Measurements from ENCODE around the gene ACOX3. TPM values are rescaled to one million over a fixed set of nuclear protein-coding genes. Genes with fewer than 3 reads are reported as not detected.
"Not testable (repeated sequence)": the region's sequence is repeated elsewhere in the genome, so short reads cannot be mapped to it uniquely, and the experiment has no call there.

ACOX3 gene
- total and polyA plus RNA-seq, 4 donors = 11.4 to 24.6 (median 13.6) TPM

DNA sequence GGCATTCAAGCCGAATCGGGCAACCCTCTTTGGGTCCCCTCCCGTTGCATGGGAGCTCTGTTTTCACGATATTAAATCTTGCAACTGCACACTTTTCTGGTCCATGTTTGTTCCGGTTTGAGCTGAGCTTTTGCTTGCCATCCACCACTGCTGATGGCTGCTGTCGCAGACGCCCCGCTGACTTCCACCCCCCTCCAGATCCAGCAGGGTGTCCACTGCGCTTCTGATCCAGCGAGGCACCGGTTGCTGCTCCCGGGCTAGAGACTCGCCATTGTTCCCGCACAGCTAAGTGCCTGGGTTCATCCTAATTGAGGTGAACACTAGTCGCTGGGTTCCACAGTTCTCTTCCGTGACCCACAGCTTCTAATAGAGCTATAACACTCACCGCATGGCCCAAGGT is 13.3 kb downstream of the ACOX3 start:
- Histone ChIP-seq H3K27me3 (ENCODE audit: control insufficient read depth in 4 of 4, insufficient read depth in 4 of 4, low read length in 3 of 4) (no peaks in the 10 kb centered on the region), H3K4me1 (ENCODE audit: control insufficient read depth in 4 of 4, insufficient read depth in 4 of 4, low read length in 3 of 4) (peaks cover 8 to 37% (median 26%) of the 10 kb centered on the region in 4 donors), H3K9me3 (ENCODE audit: control insufficient read depth in 4 of 4, low read length in 3 of 4) (no peaks in the 10 kb centered on the region), H3K27ac (ENCODE audit: low read depth in 1 of 2, low read length in 2 of 2) (peak overlapping the region in 1 of 2 donors; percentile 96), H3K36me3 (ENCODE audit: control insufficient read depth in 4 of 4, insufficient read depth in 3 of 4, low read depth in 1 of 4, low read length in 3 of 4) (no peaks in the 10 kb centered on the region), H3K4me3 (ENCODE audit: low read depth in 1 of 3, low read length in 3 of 3) (peak overlapping the region in 2 of 3 donors; percentile 95), H3K9ac (ENCODE audit: low read depth in 1 of 2, low read length in 2 of 2) (no peak overlapping the region)
- DNase-seq (ENCODE audit: low spot score) = no peak
- 84% methylated on average over 17 of the region's 17 CpGs for WGBS
- no peak for TF ChIP-seq YY1 (IDR thresholded peaks at IDR 0.05)

DNA sequence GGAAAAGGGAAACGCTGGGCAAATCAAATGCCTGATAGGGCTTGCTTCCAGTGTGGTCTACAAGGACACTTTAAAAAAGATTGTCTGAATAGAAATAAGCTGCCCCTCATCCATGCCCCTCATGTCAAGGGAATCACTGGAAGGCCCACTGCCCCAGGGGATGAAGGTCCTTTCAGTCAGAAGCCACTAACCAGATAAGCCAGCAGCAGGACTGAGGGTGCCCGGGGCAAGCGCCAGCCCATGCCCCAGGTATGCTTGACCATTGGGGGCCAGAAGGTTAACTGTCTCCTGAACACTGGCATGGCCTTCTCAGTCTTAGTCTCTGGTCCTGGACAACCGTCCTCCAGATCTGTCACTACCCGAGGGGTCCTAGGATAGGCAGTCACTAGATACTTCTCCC is 17.7 kb downstream of the ACOX3 start:
- H3K27ac ChIP-seq (ENCODE audit: low read depth in 1 of 2, low read length in 2 of 2) = no peak overlapping the region
- H3K4me1 ChIP-seq (ENCODE audit: control insufficient read depth in 4 of 4, insufficient read depth in 4 of 4, low read length in 3 of 4) = peaks cover 4 to 21% (median 13%) of the 10 kb centered on the region in 4 donors

DNA sequence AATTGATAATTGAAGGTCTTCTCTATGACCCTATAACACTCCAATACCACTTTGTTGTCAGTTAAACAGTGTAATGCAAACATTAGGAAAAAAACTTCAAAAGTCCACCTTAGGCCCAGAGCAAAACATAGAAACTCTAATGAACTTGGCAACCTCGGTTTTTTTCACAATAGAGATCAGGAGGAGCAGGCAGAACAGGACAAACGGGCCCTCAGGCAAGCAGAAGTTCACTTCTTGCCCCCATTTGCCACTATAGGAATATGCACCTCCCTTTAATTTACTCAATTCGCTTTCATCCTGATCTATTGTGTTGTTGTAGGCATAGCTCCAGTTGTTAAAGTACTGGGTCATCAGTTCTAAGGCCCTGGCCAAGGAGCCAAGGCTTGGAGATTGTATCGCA is 18.2 kb downstream of the ACOX3 start:
- H3K27ac ChIP-seq (ENCODE audit: low read depth in 1 of 2, low read length in 2 of 2) = no peak overlapping the region
- no peak for DNase-seq (ENCODE audit: low spot score)

More for the DNA sequence above, 17.7 kb downstream of the ACOX3 start:
- H3K36me3 ChIP-seq (ENCODE audit: control insufficient read depth in 4 of 4, insufficient read depth in 3 of 4, low read depth in 1 of 4, low read length in 3 of 4) = no peaks in the 10 kb centered on the region
- H3K4me3 ChIP-seq (ENCODE audit: low read depth in 1 of 3, low read length in 3 of 3) = no peak overlapping the region
- no peak overlapping the region for H3K9ac ChIP-seq (ENCODE audit: low read depth in 1 of 2, low read length in 2 of 2)
- TF ChIP-seq JUND (IDR thresholded peaks at IDR 0.05) (no peak), FOXA1 (IDR thresholded peaks at IDR 0.05) (no peak), HNF4A (conservative IDR thresholded peaks at IDR 0.05) (no peak), EGR1 (IDR thresholded peaks at IDR 0.05; ENCODE audit: low read depth in 2 of 2) (no peak), SP1 (IDR thresholded peaks at IDR 0.05) (no peak), RXRA (IDR thresholded peaks at IDR 0.05) (no peak), YY1 (IDR thresholded peaks at IDR 0.05) (no peak)
- TF ChIP-seq, protein P1, sequence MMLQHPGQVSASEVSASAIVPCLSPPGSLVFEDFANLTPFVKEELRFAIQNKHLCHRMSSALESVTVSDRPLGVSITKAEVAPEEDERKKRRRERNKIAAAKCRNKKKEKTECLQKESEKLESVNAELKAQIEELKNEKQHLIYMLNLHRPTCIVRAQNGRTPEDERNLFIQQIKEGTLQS (IDR thresholded peaks at IDR 0.05) = no peak
- TF ChIP-seq, protein P2, sequence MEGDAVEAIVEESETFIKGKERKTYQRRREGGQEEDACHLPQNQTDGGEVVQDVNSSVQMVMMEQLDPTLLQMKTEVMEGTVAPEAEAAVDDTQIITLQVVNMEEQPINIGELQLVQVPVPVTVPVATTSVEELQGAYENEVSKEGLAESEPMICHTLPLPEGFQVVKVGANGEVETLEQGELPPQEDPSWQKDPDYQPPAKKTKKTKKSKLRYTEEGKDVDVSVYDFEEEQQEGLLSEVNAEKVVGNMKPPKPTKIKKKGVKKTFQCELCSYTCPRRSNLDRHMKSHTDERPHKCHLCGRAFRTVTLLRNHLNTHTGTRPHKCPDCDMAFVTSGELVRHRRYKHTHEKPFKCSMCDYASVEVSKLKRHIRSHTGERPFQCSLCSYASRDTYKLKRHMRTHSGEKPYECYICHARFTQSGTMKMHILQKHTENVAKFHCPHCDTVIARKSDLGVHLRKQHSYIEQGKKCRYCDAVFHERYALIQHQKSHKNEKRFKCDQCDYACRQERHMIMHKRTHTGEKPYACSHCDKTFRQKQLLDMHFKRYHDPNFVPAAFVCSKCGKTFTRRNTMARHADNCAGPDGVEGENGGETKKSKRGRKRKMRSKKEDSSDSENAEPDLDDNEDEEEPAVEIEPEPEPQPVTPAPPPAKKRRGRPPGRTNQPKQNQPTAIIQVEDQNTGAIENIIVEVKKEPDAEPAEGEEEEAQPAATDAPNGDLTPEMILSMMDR (IDR thresholded peaks at IDR 0.05; ENCODE audit: low read depth, low read length, missing input control) = no peak
- H3K27me3 ChIP-seq (ENCODE audit: control insufficient read depth in 4 of 4, insufficient read depth in 4 of 4, low read length in 3 of 4) = no peaks in the 10 kb centered on the region
- H3K9me3 ChIP-seq (ENCODE audit: control insufficient read depth in 4 of 4, low read length in 3 of 4) = no peaks in the 10 kb centered on the region
- 95% methylated on average over 5 of the region's 5 CpGs for WGBS
- DNase-seq (ENCODE audit: low spot score) = no peak

DNA sequence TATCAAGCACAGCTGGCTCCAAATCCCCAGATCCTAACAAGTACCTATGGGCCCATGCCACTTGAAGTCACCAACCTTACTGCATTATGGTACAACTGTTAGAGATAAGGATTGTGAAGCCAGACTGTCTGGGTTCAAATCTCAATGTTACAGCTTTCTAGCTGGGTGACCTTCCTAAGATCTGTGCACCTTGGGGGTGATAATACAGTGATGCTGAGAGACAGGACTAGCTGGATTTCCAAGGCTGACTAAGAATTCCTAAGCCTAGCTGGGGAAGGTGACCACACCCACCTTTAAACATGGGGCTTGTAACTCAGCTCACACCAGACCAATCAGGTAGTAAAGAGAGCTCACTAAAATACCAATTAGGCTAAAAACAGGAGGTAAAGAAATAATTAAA is 20.4 kb downstream of the ACOX3 start:
- H3K4me1 ChIP-seq (ENCODE audit: control insufficient read depth in 4 of 4, insufficient read depth in 4 of 4, low read length in 3 of 4); H3K27me3 ChIP-seq (ENCODE audit: control insufficient read depth in 4 of 4, insufficient read depth in 4 of 4, low read length in 3 of 4); H3K9me3 ChIP-seq (ENCODE audit: control insufficient read depth in 4 of 4, low read length in 3 of 4); H3K36me3 ChIP-seq (ENCODE audit: control insufficient read depth in 4 of 4, insufficient read depth in 3 of 4, low read depth in 1 of 4, low read length in 3 of 4); H3K4me3 ChIP-seq (ENCODE audit: low read depth in 1 of 3, low read length in 3 of 3); H3K27ac ChIP-seq (ENCODE audit: low read depth in 1 of 2, low read length in 2 of 2); DNase-seq (ENCODE audit: low spot score); H3K9ac ChIP-seq (ENCODE audit: low read depth in 1 of 2, low read length in 2 of 2): not testable (repeated sequence)

More for the DNA sequence above, 18.2 kb downstream of the ACOX3 start:
- 41% methylated on average over 4 of the region's 4 CpGs for WGBS
- no peaks in the 10 kb centered on the region for H3K9me3 ChIP-seq (ENCODE audit: control insufficient read depth in 4 of 4, low read length in 3 of 4)
- TF ChIP-seq HNF4A (conservative IDR thresholded peaks at IDR 0.05) = peak in 1 of 2 donors; percentile 50
- TF ChIP-seq, protein P3, sequence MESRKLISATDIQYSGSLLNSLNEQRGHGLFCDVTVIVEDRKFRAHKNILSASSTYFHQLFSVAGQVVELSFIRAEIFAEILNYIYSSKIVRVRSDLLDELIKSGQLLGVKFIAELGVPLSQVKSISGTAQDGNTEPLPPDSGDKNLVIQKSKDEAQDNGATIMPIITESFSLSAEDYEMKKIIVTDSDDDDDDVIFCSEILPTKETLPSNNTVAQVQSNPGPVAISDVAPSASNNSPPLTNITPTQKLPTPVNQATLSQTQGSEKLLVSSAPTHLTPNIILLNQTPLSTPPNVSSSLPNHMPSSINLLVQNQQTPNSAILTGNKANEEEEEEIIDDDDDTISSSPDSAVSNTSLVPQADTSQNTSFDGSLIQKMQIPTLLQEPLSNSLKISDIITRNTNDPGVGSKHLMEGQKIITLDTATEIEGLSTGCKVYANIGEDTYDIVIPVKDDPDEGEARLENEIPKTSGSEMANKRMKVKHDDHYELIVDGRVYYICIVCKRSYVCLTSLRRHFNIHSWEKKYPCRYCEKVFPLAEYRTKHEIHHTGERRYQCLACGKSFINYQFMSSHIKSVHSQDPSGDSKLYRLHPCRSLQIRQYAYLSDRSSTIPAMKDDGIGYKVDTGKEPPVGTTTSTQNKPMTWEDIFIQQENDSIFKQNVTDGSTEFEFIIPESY (IDR thresholded peaks at IDR 0.05) = no peak
- no peak for TF ChIP-seq SP1 (IDR thresholded peaks at IDR 0.05)
- TF ChIP-seq FOXA2 (IDR thresholded peaks at IDR 0.05) = no peak
- TF ChIP-seq RXRA (IDR thresholded peaks at IDR 0.05) = peak in 1 of 2 donors; percentile 67
- H3K4me3 ChIP-seq (ENCODE audit: low read depth in 1 of 3, low read length in 3 of 3) = no peak overlapping the region
- H3K27me3 ChIP-seq (ENCODE audit: control insufficient read depth in 4 of 4, insufficient read depth in 4 of 4, low read length in 3 of 4) = no peaks in the 10 kb centered on the region
- no peak overlapping the region for H3K9ac ChIP-seq (ENCODE audit: low read depth in 1 of 2, low read length in 2 of 2)
- H3K36me3 ChIP-seq (ENCODE audit: control insufficient read depth in 4 of 4, insufficient read depth in 3 of 4, low read depth in 1 of 4, low read length in 3 of 4) = no peaks in the 10 kb centered on the region
- peaks cover 3 to 16% (median 9%) of the 10 kb centered on the region in 4 donors for H3K4me1 ChIP-seq (ENCODE audit: control insufficient read depth in 4 of 4, insufficient read depth in 4 of 4, low read length in 3 of 4)

All from liver (tissue), 9 donors.